ENCODE measurements around the gene GNG11. TPM values are rescaled to one million over a fixed set of nuclear protein-coding genes. Genes with fewer than 3 reads are reported as not detected.

GNG11 gene
- total RNA-seq, 1 donor from 2014 or later: 6.4 TPM

DNA sequence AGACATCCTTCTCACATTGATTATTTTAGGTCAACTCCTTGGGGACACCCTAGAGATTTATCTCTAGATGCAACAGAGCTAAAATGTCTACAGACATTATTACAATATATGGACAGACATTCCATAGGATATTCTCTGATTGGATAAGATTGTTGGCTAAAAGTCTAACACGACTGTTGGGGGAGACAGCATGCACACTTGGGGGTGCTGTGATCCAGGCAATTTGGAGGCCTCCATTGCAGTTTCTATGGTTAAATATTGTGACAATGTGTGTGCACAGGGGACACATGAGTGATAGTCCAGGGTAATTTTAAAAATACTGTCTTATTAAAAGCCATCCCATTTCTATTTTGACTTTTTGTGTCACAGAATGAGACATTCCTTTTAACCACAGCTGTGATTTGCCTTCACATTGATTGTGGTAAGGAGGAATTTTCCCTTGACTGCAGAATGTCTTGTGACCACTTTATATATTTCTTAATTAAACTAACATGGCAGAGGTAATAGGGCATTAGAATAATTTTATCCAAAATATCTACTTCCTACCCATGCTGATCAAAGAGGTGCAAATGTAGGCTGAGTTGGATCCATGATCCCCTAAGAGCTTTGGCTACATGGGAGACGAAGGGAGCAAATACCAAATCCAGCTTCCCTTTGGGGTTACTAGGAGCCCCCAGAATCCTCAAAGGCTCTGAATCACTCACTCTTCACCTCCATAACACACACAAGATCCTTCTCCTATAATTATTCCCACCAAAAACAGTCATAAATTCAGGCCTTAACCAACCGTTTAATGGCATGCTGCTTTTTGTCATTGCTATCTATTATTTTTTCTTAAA is 38.2 kb upstream of the GNG11 start:
- Mint-ChIP-seq H3K4me1 (no peaks in the 10 kb centered on the region), H3K9me3 (peaks cover 14% of the 10 kb centered on the region), H3K36me3 (peaks cover 4% of the 10 kb centered on the region), H3K27ac (no peak overlapping the region), H3K27me3 (ENCODE audit: low read depth) (peaks cover 5% of the 10 kb centered on the region), H3K4me3 (no peak overlapping the region)
- no peak for DNase-seq (ENCODE audit: low spot score in 2 of 2, unreplicated experiment in 2 of 2)
- TF ChIP-seq, protein P1, sequence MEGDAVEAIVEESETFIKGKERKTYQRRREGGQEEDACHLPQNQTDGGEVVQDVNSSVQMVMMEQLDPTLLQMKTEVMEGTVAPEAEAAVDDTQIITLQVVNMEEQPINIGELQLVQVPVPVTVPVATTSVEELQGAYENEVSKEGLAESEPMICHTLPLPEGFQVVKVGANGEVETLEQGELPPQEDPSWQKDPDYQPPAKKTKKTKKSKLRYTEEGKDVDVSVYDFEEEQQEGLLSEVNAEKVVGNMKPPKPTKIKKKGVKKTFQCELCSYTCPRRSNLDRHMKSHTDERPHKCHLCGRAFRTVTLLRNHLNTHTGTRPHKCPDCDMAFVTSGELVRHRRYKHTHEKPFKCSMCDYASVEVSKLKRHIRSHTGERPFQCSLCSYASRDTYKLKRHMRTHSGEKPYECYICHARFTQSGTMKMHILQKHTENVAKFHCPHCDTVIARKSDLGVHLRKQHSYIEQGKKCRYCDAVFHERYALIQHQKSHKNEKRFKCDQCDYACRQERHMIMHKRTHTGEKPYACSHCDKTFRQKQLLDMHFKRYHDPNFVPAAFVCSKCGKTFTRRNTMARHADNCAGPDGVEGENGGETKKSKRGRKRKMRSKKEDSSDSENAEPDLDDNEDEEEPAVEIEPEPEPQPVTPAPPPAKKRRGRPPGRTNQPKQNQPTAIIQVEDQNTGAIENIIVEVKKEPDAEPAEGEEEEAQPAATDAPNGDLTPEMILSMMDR (IDR thresholded peaks at IDR 0.05; ENCODE audit: unreplicated experiment): no peak

DNA sequence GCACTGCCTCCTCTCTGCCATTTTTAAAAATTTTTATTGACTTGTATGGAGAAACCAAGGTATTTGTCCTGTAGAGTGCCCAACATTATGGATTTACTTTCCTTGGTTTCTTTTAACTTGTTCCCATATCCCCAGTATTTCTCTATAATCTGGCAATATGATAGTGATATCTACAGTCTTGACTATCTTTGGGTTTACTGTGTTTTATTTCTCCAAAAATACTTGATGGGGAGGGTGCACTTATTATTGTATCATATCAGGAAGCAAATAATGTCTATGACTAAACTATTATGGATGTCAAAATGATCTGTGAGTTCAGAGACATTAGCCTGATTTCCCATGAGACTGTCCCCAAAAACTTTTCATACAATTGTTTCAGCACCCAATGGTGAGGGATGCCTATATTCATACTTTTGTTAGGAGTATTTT is 37.6 kb upstream of the GNG11 start:
- H3K27me3 Mint-ChIP-seq (ENCODE audit: low read depth): peaks cover 7% of the 10 kb centered on the region
- H3K36me3 Mint-ChIP-seq: peaks cover 4% of the 10 kb centered on the region
- H3K4me1 Mint-ChIP-seq: no peaks in the 10 kb centered on the region
- no peak overlapping the region for H3K4me3 Mint-ChIP-seq
- TF ChIP-seq, protein P1 (IDR thresholded peaks at IDR 0.05; ENCODE audit: unreplicated experiment): no peak
- no peak overlapping the region for H3K27ac Mint-ChIP-seq
- no peak for DNase-seq (ENCODE audit: low spot score in 2 of 2, unreplicated experiment in 2 of 2)
- peaks cover 14% of the 10 kb centered on the region for H3K9me3 Mint-ChIP-seq

DNA sequence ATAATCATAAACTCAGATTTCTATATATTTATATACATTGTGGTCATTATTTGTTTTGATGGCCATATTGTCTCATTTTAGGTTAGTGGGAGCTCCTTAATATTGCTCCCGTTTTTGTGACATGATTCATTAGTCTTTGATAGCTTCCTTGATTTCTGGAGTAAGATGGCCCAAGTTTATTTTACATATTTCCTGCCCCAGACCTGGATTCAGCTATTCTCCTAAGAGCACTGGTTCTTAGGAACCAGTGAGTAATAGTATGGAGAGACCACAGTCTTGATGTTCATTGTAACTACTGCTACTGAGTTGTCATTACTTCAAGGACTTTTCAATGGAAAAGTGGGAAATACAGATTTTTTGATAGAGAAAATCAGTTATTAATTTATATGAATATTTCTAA is 37.0 kb upstream of the GNG11 start:
- no peak for DNase-seq (ENCODE audit: low spot score in 2 of 2, unreplicated experiment in 2 of 2)
- peaks cover 4% of the 10 kb centered on the region for H3K36me3 Mint-ChIP-seq
- no peaks in the 10 kb centered on the region for H3K4me1 Mint-ChIP-seq
- H3K27ac Mint-ChIP-seq: no peak overlapping the region
- peaks cover 8% of the 10 kb centered on the region for H3K9me3 Mint-ChIP-seq
- H3K27me3 Mint-ChIP-seq (ENCODE audit: low read depth): peaks cover 12% of the 10 kb centered on the region
- H3K4me3 Mint-ChIP-seq: no peak overlapping the region
- TF ChIP-seq, protein P1 (IDR thresholded peaks at IDR 0.05; ENCODE audit: unreplicated experiment): no peak

DNA sequence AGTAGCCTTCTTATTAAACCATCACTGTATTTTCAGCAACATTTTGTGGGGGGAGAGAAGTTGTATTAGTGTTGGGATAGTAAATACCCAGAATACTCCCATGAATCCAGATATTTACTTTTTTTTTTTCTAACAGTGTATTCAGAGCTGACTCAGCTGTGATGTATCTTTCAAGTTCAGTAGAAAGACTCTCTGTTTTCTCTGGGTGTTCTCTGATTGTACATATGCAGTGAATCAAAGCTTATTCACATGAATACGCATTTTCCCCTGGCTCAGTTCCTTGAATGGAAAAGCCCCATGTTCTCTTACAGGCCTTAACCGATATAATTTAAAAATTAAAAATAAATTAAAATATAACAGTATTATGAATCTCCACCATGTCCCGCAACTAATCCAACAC is 32.3 kb upstream of the GNG11 start:
- Mint-ChIP-seq H3K4me3 (peak overlapping the region; percentile 88), H3K27me3 (ENCODE audit: low read depth) (peaks cover 24% of the 10 kb centered on the region), H3K4me1 (peaks cover 8% of the 10 kb centered on the region), H3K36me3 (no peaks in the 10 kb centered on the region), H3K27ac (no peak overlapping the region), H3K9me3 (no peaks in the 10 kb centered on the region)
- TF ChIP-seq, protein P1 (IDR thresholded peaks at IDR 0.05; ENCODE audit: unreplicated experiment): no peak
- no peak for DNase-seq (ENCODE audit: low spot score in 2 of 2, unreplicated experiment in 2 of 2)

DNA sequence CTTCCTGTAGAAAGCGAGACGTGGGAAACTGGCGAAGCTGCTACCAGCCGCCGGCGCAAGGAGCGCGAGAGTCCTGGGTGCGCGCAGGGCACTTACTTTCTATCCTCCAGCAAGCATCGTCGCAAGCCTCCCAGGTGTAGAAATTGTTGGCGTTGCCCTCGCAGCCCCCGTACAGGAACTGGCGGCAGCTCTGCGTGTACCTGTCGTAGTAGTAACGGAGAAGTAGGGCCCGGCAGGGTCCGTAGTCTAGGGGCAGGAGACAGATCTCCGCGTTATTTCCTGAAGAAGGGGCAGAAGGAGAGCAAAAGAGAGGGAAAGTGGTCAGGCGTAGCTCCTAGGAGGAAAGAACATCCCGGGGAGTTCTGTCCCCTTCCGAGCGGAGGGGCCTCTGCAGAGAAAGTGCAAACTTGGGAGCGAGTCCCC is 31.5 kb upstream of the GNG11 start:
- H3K27ac Mint-ChIP-seq: peak overlapping the region; percentile 68
- TF ChIP-seq, protein P1 (IDR thresholded peaks at IDR 0.05; ENCODE audit: unreplicated experiment): no peak
- DNase-seq (ENCODE audit: low spot score in 2 of 2, unreplicated experiment in 2 of 2): no peak
- peaks cover 24% of the 10 kb centered on the region for H3K27me3 Mint-ChIP-seq (ENCODE audit: low read depth)
- no peaks in the 10 kb centered on the region for H3K36me3 Mint-ChIP-seq
- H3K4me1 Mint-ChIP-seq: peaks cover 14% of the 10 kb centered on the region
- H3K9me3 Mint-ChIP-seq: no peaks in the 10 kb centered on the region
- peak overlapping the region; percentile 88 for H3K4me3 Mint-ChIP-seq

Data from mesothelial cell of epicardium (in vitro differentiated cells).